Breast epithelium (tissue), 3 donors: Measurements from ENCODE around the gene C2orf81.

Experiments used
- POLR2A ChIP-seq: fragments of 450-650 bp; IDR thresholded peaks from one replicate; pipeline ENCODE4 v1.6.1; 2016; ENCODE audit warnings: antibody characterized with exemption, mild to moderate bottlenecking, moderate library complexity
- POLR2AphosphoS5 ChIP-seq, 3 donors: sonication (generic); formaldehyde crosslinking; IDR thresholded peaks; one replicate each; pipeline ENCODE4 v1.6.1; 2017; ENCODE audit warnings: antibody characterized with exemption in 3 of 3
- TF ChIP-seq, protein P1 (sequence below), 3 donors: fragments of 450-650 bp; IDR thresholded peaks; one replicate each; pipeline ENCODE4 v1.5.1; 2016 to 2017; ENCODE audit warnings: antibody characterized with exemption in 3 of 3, mild to moderate bottlenecking in 3 of 3, moderate library complexity in 3 of 3

DNA sequence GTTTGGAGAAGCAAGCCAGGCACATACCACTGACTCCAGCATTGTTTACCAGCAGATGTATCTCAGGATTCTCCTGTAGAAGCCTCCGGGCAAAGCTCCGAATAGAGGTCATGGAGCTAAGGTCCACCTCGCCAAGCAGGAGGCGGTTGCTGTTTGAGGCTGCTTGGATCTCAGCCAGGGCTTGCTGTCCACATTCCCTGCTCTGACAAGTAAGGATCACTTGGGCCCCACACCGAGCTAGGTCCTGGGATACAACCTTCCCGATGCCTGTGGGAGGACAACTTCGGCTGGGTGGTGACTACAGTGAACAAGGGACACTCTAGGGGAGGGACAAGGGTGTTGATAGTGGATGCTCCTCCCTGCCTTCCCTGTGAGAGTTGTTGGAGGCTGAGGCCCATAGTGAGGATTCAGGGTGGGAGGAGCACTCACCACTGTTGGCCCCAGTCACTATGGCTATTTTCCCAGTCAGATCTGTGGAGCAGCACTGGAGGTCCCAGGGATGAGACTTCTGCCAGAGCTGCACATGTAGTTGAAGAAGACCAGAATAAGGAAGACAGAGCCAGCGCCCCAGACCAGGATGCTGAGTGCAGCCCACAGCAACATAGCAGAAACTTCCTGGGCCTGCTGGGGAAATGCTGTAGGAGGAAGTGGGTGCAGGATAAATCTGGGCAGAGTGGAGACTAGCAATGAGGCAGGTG, 8.3 kb downstream of the C2orf81 start:
- TF ChIP-seq POLR2A (no peak), POLR2AphosphoS5 (IDR thresholded peaks at IDR 0.05) (no peak)
- TF ChIP-seq, protein P1, sequence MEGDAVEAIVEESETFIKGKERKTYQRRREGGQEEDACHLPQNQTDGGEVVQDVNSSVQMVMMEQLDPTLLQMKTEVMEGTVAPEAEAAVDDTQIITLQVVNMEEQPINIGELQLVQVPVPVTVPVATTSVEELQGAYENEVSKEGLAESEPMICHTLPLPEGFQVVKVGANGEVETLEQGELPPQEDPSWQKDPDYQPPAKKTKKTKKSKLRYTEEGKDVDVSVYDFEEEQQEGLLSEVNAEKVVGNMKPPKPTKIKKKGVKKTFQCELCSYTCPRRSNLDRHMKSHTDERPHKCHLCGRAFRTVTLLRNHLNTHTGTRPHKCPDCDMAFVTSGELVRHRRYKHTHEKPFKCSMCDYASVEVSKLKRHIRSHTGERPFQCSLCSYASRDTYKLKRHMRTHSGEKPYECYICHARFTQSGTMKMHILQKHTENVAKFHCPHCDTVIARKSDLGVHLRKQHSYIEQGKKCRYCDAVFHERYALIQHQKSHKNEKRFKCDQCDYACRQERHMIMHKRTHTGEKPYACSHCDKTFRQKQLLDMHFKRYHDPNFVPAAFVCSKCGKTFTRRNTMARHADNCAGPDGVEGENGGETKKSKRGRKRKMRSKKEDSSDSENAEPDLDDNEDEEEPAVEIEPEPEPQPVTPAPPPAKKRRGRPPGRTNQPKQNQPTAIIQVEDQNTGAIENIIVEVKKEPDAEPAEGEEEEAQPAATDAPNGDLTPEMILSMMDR (IDR thresholded peaks at IDR 0.05): no peak
